Bronchial epithelial cell (primary cell): ENCODE data around the gene HIP1. TPM values are rescaled to one million over a fixed set of nuclear protein-coding genes. Genes with fewer than 3 reads are reported as not detected.

Experiments used
- DNase-seq: peaks from one replicate; pipeline ENCODE4 v3.0.0-alpha.2; 2010; ENCODE audit warnings: low read depth
- FAIRE-seq: peaks from 2 replicates; lab custom pipeline; 2011; peaks lifted over from hg19 to GRCh38; lab: Jason Lieb, UNC
- H3K27me3 ChIP-seq: 2 replicates; pipeline ENCODE4 v1.5.1; 2011; ENCODE audit warnings: low read length; ENCODE audit not compliant: control insufficient read depth, insufficient read depth
- H3K36me3 ChIP-seq: 2 replicates; pipeline ENCODE4 v1.5.1; 2011; ENCODE audit warnings: low read length; ENCODE audit not compliant: control insufficient read depth, insufficient read depth
- H3K4me3 ChIP-seq: 2 replicates; pipeline ENCODE4 v1.5.1; 2011; ENCODE audit warnings: mild to moderate bottlenecking, low read depth, low read length, control low read depth
- CTCF ChIP-seq: IDR thresholded peaks from 2 replicates; pipeline ENCODE4 v1.5.1; 2011; ENCODE audit warnings: mild to moderate bottlenecking, moderate library complexity, low read length, control low read depth, inconsistent platforms; ENCODE audit not compliant: insufficient read depth, severe bottlenecking
- total RNA-seq: library from RNA; depleted of rRNA; stranded (reverse); fragments of >200 nt; gene quantifications from 2 replicates; pipeline ENCODE4 v1.2.1, GENCODE V29; 2014

The HIP1 gene
- total RNA-seq, 1 donor from 2014 or later, result 3.2 TPM

- no peak overlapping the region for H3K4me3 ChIP-seq
- FAIRE-seq (no peak), DNase-seq (no peak)
- TF ChIP-seq CTCF, result no peak
- no peaks in the 10 kb centered on the region for H3K36me3 ChIP-seq
- no peaks in the 10 kb centered on the region for H3K27me3 ChIP-seq
Observed at GRCh38 chr7:75652788-75653187, 86.0 kb downstream of the HIP1 start.

- no peak for TF ChIP-seq CTCF
- no peak for FAIRE-seq
- H3K36me3 ChIP-seq, result no peaks in the 10 kb centered on the region
Observed at GRCh38 chr7:75650681-75651080, 88.1 kb downstream of the HIP1 start.

GRCh38 chr7:75650062-75650461, 88.7 kb downstream of the HIP1 start:
- H3K27me3 ChIP-seq, result no peaks in the 10 kb centered on the region
- H3K4me3 ChIP-seq, result no peak overlapping the region
- no peak for TF ChIP-seq CTCF
- DNase-seq (no peak), FAIRE-seq (no peak)
- H3K36me3 ChIP-seq, result no peaks in the 10 kb centered on the region

More at GRCh38 chr7:75650681-75651080, 88.1 kb downstream of the HIP1 start:
- no peak overlapping the region for H3K4me3 ChIP-seq
- no peaks in the 10 kb centered on the region for H3K27me3 ChIP-seq
- no peak for DNase-seq

GRCh38 chr7:75649462-75649861, 89.3 kb downstream of the HIP1 start:
- no peaks in the 10 kb centered on the region for H3K36me3 ChIP-seq
- no peaks in the 10 kb centered on the region for H3K27me3 ChIP-seq
- H3K4me3 ChIP-seq, result no peak overlapping the region
- no peak for DNase-seq
- no peak for TF ChIP-seq CTCF
- no peak for FAIRE-seq

GRCh38 chr7:75647709-75648438, 90.9 kb downstream of the HIP1 start:
- no peaks in the 10 kb centered on the region for H3K27me3 ChIP-seq
- FAIRE-seq, result no peak
- no peak overlapping the region for H3K4me3 ChIP-seq
- no peaks in the 10 kb centered on the region for H3K36me3 ChIP-seq
- DNase-seq, result no peak
- TF ChIP-seq CTCF, result no peak

GRCh38 chr7:75646571-75647102, 92.1 kb downstream of the HIP1 start:
- TF ChIP-seq CTCF, result no peak
- DNase-seq (no peak), FAIRE-seq (no peak)
- H3K27me3 ChIP-seq, result no peaks in the 10 kb centered on the region
- H3K36me3 ChIP-seq, result no peaks in the 10 kb centered on the region
- H3K4me3 ChIP-seq, result no peak overlapping the region
